Dermis blood vessel endothelial cell (primary cell): ENCODE results near the gene ZCCHC7. TPM values are rescaled to one million over a fixed set of nuclear protein-coding genes. Genes with fewer than 3 reads are reported as not detected.

Experiments used
- total RNA-seq: library from RNA; depleted of rRNA; stranded (reverse); fragments of >200 nt; gene quantifications from 2 replicates; pipeline ENCODE4 v1.2.3, GENCODE V29; 2014

ZCCHC7 gene
- total RNA-seq, 1 donor from 2014 or later: 17.9 TPM

Other genes with a start within 250 kb of the ZCCHC7 start
- gene PAX5, start 86.3 kb upstream of the ZCCHC7 start, total RNA-seq: not detected in 2 replicates